Esophagus muscularis mucosa (tissue), 4 donors: ENCODE measurements around the gene TTBK1. TPM values are rescaled to one million over a fixed set of nuclear protein-coding genes. Genes with fewer than 3 reads are reported as not detected.

Source experiments
- DNase-seq: peaks from one replicate; pipeline ENCODE4 v3.0.0-alpha.2; 2017; ENCODE audit errors: extremely low spot score
- H3K27ac ChIP-seq, 4 donors: fragments of 200-600 bp; sonication (generic); replicated peaks in 1 of 4; 1 replicate in 3 of 4; 2 replicates in 1 of 4; pipeline ENCODE4 v1.5.1; 2016 to 2019; ENCODE audit warnings: mild to moderate bottlenecking in 1 of 4
- H3K27me3 ChIP-seq, 4 donors: fragments of 200-600 bp; sonication (generic); one replicate each; pipeline versions ENCODE4 v1.5.1 to v1.6.0; 2016 to 2019
- H3K36me3 ChIP-seq, 4 donors: fragments of 200-600 bp; sonication (generic); one replicate each; pipeline ENCODE4 v1.5.1; 2016 to 2019
- H3K4me1 ChIP-seq, 4 donors: fragments of 200-600 bp; sonication (generic); one replicate each; pipeline ENCODE4 v1.5.1; 2016 to 2019
- H3K4me3 ChIP-seq, 4 donors: fragments of 200-600 bp; sonication (generic); 1 replicate in 2 of 4; 2 replicates in 2 of 4; pipeline ENCODE4 v1.5.1; 2016 to 2019; ENCODE audit warnings: mild to moderate bottlenecking in 4 of 4, moderate library complexity in 1 of 4
- H3K9me3 ChIP-seq, 4 donors: fragments of 200-600 bp; sonication (generic); 1 replicate in 3 of 4; 2 replicates in 1 of 4; pipeline ENCODE4 v1.5.1; 2016 to 2019
- EP300 ChIP-seq: sonication (generic); formaldehyde crosslinking; IDR thresholded peaks from one replicate; pipeline ENCODE4 v1.6.1; 2017; ENCODE audit warnings: antibody characterized with exemption
- POLR2A ChIP-seq: fragments of 450-650 bp; IDR thresholded peaks from one replicate; pipeline ENCODE4 v1.6.1; 2017; ENCODE audit warnings: antibody characterized with exemption, moderate library complexity, mild to moderate bottlenecking, low read depth
- POLR2AphosphoS5 ChIP-seq, 2 donors: sonication (generic); formaldehyde crosslinking; IDR thresholded peaks; one replicate each; pipeline ENCODE4 v1.6.1; 2017; ENCODE audit warnings: antibody characterized with exemption in 2 of 2
- WGBS: methylation state at CpG from one replicate; pipeline ENCODE4 v1.1.5; 2018; 5-methylcytosine and 5-hydroxymethylcytosine counted together
- intact Hi-C: fragments of 100-400 bp; cut with DNase I; formaldehyde crosslinking; loops from one replicate; pipeline ENCODE4 v1.15.1; 2023
- total RNA-seq, 4 donors: library from RNA; depleted of rRNA; stranded (reverse); fragments of >200 nt; gene quantifications; one replicate each; pipeline versions ENCODE4 v1.1.0 to v1.2.1, GENCODE V29; 2016
- TF ChIP-seq, protein P1 (sequence below), 3 experiments: fragments of 200-600 bp in 2 of 3; fragments of 450-650 bp in 1 of 3; sonication (generic) in 2 of 3; IDR thresholded peaks; one replicate each; pipeline ENCODE4 v1.5.1; 2017 to 2019; ENCODE audit warnings: antibody characterized with exemption in 3 of 3, mild to moderate bottlenecking in 2 of 3, moderate library complexity in 1 of 3

The TTBK1 gene
- total RNA-seq, 4 donors from 2014 or later = under 0.01 to 0.29 (median 0.03) TPM

DNA sequence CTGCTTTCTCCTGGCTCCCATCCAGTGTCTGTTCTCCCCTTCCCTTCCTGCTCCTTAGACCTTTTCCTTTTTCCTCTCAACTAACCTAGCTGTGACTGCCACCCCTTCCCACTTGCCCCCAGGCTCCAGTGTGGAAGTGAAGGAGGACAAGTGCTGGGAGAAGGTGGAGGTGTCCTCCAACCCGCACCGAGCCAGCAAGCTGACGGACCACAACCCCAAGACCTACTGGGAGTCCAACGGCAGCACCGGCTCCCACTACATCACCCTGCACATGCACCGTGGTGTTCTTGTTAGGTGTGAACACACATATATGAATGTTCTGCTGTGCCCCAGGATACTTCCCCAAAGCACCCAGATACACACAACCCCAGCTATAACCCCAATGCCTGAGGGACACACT lies 42.7 kb upstream of the TTBK1 start:
- H3K27me3 ChIP-seq = no peaks in the 10 kb centered on the region
- DNase-seq = no peak
- H3K36me3 ChIP-seq = peaks cover 34 to 88% (median 74%) of the 10 kb centered on the region in 4 donors
- no peak overlapping the region for H3K27ac ChIP-seq
- WGBS = 93% methylated on average over 6 of the region's 6 CpGs
- H3K9me3 ChIP-seq = no peaks in the 10 kb centered on the region
- no peak for TF ChIP-seq POLR2A
- no peak for TF ChIP-seq POLR2AphosphoS5 (IDR thresholded peaks at IDR 0.05)
- TF ChIP-seq, protein P1, sequence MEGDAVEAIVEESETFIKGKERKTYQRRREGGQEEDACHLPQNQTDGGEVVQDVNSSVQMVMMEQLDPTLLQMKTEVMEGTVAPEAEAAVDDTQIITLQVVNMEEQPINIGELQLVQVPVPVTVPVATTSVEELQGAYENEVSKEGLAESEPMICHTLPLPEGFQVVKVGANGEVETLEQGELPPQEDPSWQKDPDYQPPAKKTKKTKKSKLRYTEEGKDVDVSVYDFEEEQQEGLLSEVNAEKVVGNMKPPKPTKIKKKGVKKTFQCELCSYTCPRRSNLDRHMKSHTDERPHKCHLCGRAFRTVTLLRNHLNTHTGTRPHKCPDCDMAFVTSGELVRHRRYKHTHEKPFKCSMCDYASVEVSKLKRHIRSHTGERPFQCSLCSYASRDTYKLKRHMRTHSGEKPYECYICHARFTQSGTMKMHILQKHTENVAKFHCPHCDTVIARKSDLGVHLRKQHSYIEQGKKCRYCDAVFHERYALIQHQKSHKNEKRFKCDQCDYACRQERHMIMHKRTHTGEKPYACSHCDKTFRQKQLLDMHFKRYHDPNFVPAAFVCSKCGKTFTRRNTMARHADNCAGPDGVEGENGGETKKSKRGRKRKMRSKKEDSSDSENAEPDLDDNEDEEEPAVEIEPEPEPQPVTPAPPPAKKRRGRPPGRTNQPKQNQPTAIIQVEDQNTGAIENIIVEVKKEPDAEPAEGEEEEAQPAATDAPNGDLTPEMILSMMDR (IDR thresholded peaks at IDR 0.05) = no peak
- TF ChIP-seq EP300 = no peak
- no peak overlapping the region for H3K4me3 ChIP-seq
- intact Hi-C loops = no loop called here
- H3K4me1 ChIP-seq = no peaks in the 10 kb centered on the region

DNA sequence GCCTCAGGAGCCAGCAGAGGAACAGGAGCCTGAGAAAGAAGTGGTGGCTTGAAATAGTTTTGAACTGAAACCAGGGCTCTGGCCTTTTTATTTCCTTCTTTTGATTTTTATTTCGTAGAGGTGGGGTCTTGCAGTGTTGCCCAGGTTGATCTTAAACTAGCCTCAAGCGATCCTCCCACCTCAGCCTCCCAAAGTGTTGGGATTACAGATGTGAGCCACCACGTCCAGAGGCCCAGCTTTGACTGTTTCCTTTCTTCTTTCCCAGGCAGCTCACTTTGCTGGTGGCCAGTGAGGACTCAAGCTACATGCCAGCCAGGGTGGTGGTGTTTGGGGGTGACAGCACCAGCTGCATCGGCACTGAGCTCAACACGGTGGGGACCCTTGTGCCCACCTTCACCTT lies 40.8 kb upstream of the TTBK1 start:
- Histone ChIP-seq H3K4me1 (no peaks in the 10 kb centered on the region), H3K4me3 (no peak overlapping the region), H3K27me3 (no peaks in the 10 kb centered on the region), H3K27ac (no peak overlapping the region), H3K36me3 (peaks cover 21 to 83% (median 68%) of the 10 kb centered on the region in 4 donors), H3K9me3 (no peaks in the 10 kb centered on the region)
- DNase-seq = no peak
- intact Hi-C loops = no loop called here
- 88% methylated on average over 5 of the region's 5 CpGs for whole genome bisulfite sequencing
- TF ChIP-seq, protein P1 (IDR thresholded peaks at IDR 0.05) = no peak
- TF ChIP-seq EP300 (no peak), POLR2A (no peak), POLR2AphosphoS5 (IDR thresholded peaks at IDR 0.05) (no peak)

DNA sequence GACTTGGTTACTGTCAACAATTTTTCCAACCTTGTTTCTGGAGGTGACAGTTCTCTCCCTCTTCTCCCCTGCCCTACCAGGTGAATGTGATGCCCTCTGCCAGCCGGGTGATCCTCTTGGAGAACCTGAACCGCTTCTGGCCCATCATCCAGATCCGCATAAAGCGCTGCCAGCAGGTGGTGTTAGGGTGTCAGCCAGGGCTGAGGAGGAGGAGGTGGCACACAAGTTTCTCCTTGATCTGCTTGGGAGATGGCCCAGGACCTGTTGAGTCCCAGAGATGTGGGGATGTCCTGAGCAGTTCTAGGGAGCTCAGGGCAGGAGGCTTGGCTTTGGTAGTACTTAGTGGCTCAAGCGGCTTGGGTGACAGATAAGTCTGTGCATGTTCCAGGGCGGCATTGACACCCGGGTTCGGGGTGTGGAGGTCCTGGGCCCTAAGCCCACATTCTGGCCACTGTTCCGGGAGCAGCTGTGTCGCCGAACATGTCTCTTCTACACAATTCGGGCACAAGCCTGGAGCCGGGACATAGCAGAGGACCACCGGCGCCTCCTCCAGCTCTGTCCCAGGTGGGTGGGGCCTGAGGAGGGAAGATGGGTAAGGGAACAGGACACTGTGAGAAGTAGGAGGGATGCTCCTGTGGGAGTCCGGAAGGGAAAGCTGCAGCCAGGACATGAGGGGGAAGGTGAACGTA lies 40.1 kb upstream of the TTBK1 start:
- Histone ChIP-seq H3K27me3 (no peaks in the 10 kb centered on the region), H3K36me3 (peaks cover 16 to 76% (median 61%) of the 10 kb centered on the region in 4 donors), H3K4me3 (no peak overlapping the region), H3K27ac (no peak overlapping the region), H3K9me3 (no peaks in the 10 kb centered on the region), H3K4me1 (no peaks in the 10 kb centered on the region)
- 94% methylated on average over 17 of the region's 17 CpGs for WGBS
- TF ChIP-seq POLR2AphosphoS5 (IDR thresholded peaks at IDR 0.05) (no peak), POLR2A (no peak), EP300 (no peak)
- TF ChIP-seq, protein P1 (IDR thresholded peaks at IDR 0.05) = no peak
- intact Hi-C loops = no loop called here
- DNase-seq = no peak

DNA sequence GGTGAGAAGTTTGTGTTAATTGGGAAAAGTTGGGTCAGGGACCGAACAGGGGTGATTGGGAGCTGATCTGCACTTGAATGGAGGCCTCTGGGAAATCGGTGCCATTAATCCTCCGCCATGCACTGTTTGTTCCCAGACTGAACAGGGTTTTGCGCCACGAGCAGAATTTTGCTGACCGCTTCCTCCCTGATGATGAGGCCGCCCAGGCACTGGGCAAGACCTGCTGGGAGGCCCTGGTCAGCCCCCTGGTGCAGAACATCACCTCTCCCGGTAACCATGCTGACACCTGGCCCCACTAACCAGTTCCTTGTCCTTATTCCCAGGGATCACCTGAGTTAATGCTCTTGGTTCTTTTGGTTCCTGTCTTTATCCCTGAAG lies 39.6 kb upstream of the TTBK1 start:
- Histone ChIP-seq H3K4me1 (no peaks in the 10 kb centered on the region), H3K36me3 (peaks cover 13 to 71% (median 56%) of the 10 kb centered on the region in 4 donors), H3K27me3 (no peaks in the 10 kb centered on the region), H3K9me3 (no peaks in the 10 kb centered on the region), H3K4me3 (no peak overlapping the region), H3K27ac (no peak overlapping the region)
- WGBS = 98% methylated on average over 4 of the region's 8 CpGs
- no peak for TF ChIP-seq POLR2A
- intact Hi-C loops = no loop called here
- no peak for DNase-seq

DNA sequence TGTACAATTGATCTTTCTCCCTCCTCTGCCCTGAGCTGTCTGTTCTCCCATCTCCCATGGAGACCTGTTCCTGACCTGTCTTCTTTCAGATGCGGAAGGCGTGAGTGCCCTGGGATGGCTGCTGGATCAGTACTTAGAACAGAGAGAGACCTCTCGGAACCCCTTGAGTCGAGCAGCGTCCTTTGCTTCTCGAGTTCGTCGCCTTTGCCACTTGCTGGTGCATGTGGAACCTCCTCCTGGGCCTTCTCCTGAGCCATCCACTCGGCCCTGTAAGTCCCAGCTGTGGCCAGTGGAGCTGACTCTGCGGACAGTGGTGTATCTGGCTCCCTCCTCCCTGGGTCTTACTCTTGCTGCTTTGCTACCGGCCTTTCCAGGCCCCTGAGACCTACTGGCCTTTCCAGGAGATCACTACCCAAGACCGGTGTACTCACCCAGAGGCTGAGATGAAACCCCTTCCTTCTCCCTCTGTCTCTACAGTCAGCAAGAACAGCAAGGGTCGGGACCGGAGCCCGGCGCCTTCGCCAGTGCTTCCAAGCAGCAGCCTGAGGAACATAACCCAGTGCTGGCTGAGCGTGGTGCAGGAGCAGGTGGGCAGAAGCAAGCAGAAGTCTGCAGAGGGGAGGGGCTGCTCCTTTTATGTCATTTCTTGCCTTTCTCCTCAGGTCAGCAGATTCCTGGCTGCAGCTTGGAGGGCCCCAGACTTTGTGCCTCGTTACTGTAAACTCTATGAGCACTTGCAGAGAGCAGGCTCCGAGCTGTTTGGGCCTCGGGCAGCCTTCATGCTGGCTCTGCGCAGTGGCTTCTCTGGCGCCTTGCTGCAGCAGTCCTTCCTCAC lies 38.8 kb upstream of the TTBK1 start:
- Histone ChIP-seq H3K4me3 (no peak overlapping the region), H3K27me3 (no peaks in the 10 kb centered on the region), H3K4me1 (no peaks in the 10 kb centered on the region), H3K36me3 (peaks cover 12 to 71% (median 51%) of the 10 kb centered on the region in 4 donors), H3K9me3 (no peaks in the 10 kb centered on the region), H3K27ac (no peak overlapping the region)
- intact Hi-C loops = no loop called here
- TF ChIP-seq POLR2A = no peak
- TF ChIP-seq, protein P1 (IDR thresholded peaks at IDR 0.05) = no peak
- TF ChIP-seq EP300 = no peak
- TF ChIP-seq POLR2AphosphoS5 (IDR thresholded peaks at IDR 0.05) = no peak
- WGBS = 92% methylated on average over 23 of the region's 23 CpGs
- DNase-seq = no peak
